Breast epithelium (tissue), 3 donors: Measurements from ENCODE around the gene NOA1.

ENCODE experiments used
- CTCF ChIP-seq, 3 donors: fragments of 450-650 bp; IDR thresholded peaks; one replicate each; pipeline ENCODE4 v1.5.1; 2016 to 2017; ENCODE audit warnings: antibody characterized with exemption in 3 of 3, mild to moderate bottlenecking in 3 of 3, moderate library complexity in 3 of 3
- POLR2A ChIP-seq: fragments of 450-650 bp; IDR thresholded peaks from one replicate; pipeline ENCODE4 v1.6.1; 2016; ENCODE audit warnings: antibody characterized with exemption, mild to moderate bottlenecking, moderate library complexity
- POLR2AphosphoS5 ChIP-seq, 3 donors: sonication (generic); formaldehyde crosslinking; IDR thresholded peaks; one replicate each; pipeline ENCODE4 v1.6.1; 2017; ENCODE audit warnings: antibody characterized with exemption in 3 of 3

- TF ChIP-seq CTCF (IDR thresholded peaks at IDR 0.05), result no peak
- TF ChIP-seq POLR2A, result no peak
- TF ChIP-seq POLR2AphosphoS5 (IDR thresholded peaks at IDR 0.05), result no peak
Observed at GRCh38 chr4:57013543-57014120, 36.2 kb upstream of the NOA1 start.
